NCI-H2227 (cell line): ENCODE data around the gene SPAM1.
"Not testable (repeated sequence)": the region's sequence is repeated elsewhere in the genome, so short reads cannot be mapped to it uniquely, and the experiment has no call there.

ENCODE experiments used
- DNase-seq: peaks from one replicate; lab custom pipeline; 2025; ENCODE audit not compliant: unreplicated experiment; lab: John Stamatoyannopoulos, UW

SPAM1 gene

DNA sequence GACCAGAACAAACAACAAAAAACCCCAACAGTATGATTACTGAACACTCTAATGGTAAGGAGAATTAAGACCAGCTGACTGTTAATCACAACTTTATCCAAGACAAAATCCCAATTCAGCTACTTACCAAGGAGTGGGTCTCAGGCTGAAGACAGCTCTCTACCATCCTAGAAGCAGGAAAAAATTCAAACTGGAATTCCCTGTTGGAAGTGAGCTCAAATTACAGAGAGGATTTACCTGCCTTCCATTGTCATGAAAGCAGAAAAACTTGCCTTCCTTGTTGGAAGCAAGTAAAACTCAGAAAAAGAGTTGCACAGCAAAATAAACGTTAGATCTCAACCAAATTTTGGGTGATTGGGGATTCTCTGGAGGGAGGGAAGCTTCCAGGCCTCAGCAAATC lies 20.9 kb downstream of the SPAM1 start:
- DNase-seq = no peak

DNA sequence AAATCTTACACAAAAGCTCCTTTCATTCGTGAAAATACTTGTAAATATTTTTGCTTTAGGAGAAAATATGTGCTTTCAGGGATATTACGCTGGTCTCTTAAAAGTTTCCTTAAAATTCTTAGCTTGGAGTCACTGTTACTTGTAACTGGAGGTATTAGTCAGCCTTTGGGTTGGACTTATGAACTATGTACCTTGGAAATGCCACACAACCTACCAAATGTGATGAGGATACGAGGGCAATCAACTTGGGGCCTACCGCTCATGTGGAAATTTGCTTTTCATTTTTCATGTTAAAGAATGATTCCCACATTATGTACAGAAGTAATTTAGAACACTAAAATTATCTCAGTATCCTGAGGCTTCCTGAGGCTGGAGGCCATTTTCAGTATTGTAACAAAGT lies 23.1 kb downstream of the SPAM1 start:
- no peak for DNase-seq

- DNase-seq = no peak
Measured at GRCh38 chr7:123958186-123958703, 33.2 kb downstream of the SPAM1 start.

DNA sequence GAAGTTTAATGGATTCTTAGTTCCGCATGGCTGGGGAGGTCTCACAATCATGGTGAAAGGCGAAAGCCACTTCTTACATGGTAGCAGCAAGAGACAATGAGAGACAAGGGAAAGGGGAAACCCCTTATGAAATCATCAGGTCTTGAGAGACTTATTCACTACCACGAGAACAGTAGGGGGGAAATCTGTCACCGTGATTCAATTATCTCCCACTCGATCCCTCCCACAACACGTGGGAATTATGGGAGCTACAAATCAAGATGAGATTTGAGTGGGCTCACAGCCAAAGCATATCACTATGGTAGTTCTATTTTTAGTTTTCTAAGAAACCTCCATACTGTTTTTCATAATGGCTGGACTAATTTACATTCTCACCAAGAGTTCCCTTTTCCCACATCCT lies 36.7 kb downstream of the SPAM1 start:
- no peak for DNase-seq

DNA sequence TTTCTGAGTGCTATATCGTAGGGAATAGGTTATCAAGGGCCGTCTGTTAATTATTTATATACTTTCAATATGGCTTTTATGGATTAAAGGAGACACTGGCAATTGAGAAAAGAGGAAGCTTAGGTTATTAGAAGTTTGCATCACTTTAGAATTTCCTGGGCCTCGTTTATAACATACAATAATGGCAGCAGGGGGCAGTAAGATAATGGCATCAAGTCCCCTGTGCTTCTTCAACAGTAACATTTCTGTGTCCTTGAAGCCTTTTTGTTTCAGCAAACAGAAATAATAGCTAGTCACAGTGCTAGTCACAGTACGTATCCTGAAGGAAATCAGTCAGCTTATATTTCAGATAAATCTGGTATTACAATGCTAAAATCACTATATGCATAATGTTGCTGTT lies 41.9 kb downstream of the SPAM1 start:
- DNase-seq = no peak

DNA sequence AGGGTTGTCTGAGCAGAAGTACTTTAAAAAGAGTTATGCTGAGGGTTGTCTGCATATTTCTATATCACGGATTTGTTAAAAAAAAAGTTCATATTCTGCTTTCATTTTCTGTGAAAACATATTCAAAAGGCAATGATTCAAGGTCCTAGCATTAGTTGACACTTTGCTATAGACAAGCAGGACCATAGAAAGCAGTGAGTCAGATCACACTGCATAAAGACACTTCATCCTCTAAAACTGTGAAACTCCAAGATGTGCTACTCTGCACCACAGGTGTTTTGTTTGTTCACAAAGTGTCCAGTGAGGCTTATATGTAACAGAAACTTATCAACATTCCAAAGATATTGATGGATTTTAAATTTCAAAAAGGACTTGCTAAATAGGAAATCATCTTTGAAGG lies 47.0 kb downstream of the SPAM1 start:
- DNase-seq = no peak

DNA sequence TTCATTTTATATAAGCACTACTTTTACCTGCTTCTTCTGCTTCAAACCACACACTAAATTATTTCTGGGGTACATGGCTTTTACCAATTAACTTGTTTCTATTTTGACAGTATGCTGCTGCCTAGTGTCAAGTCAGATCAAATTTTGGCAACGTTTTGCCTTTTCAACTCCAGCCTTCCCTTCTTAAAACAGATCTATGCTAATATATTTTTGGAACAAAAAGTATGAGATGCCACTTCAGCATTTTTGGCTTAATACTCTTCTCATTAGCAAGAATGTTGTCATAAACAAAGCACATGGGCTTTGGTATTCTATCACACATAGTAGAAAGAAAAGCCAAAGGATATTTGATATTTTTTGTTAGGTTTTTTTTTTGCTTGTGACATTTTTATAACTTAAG lies 47.8 kb downstream of the SPAM1 start:
- DNase-seq = no peak

DNA sequence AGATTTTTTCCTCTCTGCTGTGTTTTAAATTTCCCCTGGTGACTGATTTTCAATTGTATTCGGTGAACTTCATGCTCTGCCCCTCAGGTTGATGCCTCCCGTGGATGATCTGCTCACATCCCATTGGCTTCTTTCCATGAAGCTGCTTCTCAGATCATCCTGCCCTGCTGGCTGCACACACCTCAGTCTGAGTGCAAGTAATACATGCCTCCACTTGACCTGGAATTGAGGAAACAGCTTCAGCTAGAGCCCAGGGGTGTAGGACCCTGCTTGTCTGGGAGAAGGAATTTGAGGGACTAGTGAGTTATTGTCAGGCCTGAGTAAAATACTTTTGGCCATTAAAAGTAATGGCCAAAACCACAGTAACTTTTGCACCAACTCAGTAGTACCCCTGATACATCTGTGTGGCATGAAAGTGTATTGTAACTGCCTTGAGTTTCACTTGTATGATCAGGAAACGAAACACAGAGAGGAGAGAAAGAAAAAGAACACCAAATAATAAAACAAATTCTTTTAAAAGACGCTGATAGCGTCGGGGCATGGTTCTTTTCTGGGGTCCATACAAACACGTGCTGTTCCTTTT lies 49.4 kb downstream of the SPAM1 start:
- no peak for DNase-seq

DNA sequence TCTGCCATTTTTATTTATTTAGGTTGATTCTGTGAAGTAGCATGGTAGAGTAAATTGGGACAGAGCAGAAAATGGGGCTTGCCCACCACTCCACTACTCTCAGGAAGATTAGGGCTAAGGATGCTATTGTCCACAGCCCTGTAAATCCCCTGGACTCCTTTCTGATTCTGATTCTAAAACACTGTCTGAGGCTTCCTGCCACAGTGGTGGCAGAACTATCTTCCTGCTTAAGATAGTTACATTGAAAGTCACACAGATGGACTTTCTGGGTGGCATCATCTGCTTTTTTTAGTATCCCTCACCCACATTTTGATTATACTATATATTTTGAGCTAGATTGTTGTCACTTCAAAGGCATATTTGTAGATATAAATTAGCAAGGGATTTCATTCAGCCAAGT lies 50.0 kb downstream of the SPAM1 start:
- no peak for DNase-seq

DNA sequence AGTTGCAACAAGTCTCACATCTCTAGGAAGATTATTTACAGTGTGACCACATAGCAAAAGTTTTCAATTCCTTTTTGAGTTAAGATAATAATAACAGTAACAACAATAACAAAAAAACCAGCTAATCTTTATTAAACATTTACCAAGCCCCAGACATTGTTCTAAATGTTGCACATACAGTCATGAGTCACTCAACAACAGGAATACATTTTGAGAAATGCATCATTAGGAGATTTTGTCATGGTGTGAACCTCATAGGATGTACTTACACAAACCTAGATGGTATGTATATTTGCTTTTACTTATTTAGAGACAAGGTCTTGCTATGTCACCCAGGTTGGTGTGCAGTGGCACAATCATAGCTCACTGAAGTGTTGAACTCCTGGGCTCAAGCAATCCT lies 52.0 kb downstream of the SPAM1 start:
- DNase-seq = no peak

GRCh38 chr7:123979876-123980275 lies 54.8 kb downstream of the SPAM1 start:
- no peak for DNase-seq

GRCh38 chr7:123987445-123987844 lies 62.4 kb downstream of the SPAM1 start:
- no peak for DNase-seq

- no peak for DNase-seq
Measured at GRCh38 chr7:123992913-123993518, 68.0 kb downstream of the SPAM1 start.

- DNase-seq = no peak
Measured at GRCh38 chr7:123993996-123994395, 69.0 kb downstream of the SPAM1 start.

DNA sequence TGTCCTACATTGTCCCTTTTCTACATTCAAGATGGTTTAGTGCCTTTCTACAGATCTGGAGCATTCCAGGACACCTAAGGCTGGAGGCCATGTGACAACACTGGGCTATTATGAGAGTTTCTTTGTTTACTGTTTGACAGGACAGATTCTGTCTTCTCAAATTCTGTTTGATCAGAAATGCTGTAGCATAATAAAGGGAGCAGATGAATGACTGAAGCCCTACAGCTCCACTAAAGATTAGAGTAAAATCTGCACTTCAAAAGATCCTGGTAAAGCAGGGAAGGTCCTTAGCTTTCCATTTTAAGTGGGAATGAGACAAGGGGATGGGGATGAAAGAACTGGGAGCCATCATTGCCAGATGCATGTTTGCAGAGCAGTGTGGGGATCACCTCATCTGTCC lies 69.4 kb downstream of the SPAM1 start:
- DNase-seq = no peak

DNA sequence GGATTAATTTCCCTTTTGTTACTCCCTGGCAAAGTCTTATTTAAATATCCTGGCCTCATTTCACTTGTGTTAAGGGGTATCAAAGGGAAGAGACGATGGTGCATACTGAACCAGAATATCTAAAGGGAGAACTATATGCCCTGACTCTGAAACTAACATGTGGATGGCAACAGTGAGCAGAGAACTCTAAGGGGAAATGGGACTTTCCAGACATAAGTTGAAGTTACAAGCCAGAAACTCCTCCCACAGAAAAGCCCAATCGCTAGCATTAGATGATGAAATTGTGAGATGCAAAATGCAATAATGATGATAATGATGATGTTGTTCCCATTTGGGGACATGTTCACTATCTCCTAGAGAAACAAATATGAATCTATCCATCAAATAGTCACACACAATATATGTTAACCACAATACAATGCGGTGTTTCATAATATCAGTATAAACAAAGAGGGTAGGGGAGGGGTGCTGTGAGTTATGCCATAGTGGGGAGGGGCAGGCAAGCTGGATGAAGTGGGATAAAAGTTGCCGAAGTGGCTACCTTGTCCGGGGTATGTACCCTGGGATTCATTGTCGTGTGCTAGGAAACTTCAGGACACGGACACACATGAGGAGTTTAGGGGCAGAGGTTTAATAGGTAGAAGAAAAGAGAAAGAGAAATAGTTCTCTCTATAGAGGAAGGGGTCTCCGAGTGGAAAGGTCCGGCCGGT lies 70.7 kb downstream of the SPAM1 start:
- no peak for DNase-seq

DNA sequence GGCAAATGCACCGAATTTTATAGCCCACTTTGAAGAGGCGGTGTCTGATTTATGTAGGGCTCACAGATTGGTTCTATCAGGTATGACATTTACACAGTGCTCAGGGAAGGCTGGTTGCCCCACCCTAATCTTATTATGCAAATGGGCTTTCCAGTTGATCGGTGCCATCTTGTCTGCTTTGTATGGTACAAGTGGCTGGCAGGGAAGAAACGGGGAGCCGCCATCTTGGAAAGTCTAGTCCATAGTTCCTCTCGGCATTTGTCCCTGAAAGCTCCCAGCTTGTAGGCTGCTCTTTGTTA lies 71.2 kb downstream of the SPAM1 start:
- DNase-seq = no peak

GRCh38 chr7:123998921-123999320 lies 73.9 kb downstream of the SPAM1 start:
- DNase-seq = no peak

DNA sequence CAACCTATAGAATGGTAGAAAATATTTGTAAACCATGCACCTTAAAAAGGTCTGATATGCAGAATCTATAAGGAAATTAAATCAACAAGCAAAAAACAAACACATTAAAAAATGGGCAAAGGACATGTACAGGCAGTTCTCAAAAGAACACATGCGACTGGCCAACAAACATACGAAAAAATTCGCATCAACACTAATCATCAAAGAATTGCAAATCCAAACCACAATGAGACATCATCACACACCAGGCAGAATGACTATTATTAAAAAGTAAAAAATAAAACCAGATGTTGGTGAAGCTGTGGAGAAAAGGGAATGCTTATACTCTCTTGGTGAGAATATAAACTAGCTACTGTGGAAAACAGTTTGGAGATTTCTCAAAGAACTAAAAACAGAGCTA lies 74.7 kb downstream of the SPAM1 start:
- no peak for DNase-seq

GRCh38 chr7:124008296-124008695 lies 83.3 kb downstream of the SPAM1 start:
- DNase-seq = not testable (repeated sequence)

DNA sequence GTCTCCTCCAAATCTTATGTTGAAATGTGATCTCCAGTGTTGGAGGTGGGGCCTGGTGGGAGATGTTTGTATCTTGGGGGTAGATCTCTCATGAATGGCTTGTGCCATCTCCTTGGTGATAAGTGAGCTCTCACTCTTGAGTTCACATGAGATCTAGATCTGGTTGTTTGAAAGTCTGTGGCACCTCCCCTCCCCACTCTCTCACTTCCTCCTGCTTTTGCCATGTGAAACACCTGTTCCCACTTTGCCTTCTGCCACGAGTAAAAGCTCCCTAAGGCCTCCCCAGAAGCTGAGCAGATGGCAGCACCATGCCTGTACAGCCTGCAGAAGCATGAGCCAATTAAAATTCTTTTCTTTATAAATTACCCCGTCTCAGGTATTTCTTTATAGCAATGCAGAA lies 84.3 kb downstream of the SPAM1 start:
- no peak for DNase-seq
